ENCODE data around the gene ELMO2. TPM values are rescaled to one million over a fixed set of nuclear protein-coding genes. Genes with fewer than 3 reads are reported as not detected.

ELMO2 gene
- total RNA-seq, 1 donor from 2014 or later: 22.4 TPM

- DNase-seq (ENCODE audit: low read depth, low spot score): no peak
Measured at GRCh38 chr20:46334303-46334904, 72.0 kb downstream of the ELMO2 start.

GRCh38 chr20:46333161-46333991 is 73.0 kb downstream of the ELMO2 start:
- no peak for DNase-seq (ENCODE audit: low read depth, low spot score)

GRCh38 chr20:46332373-46333160 is 73.8 kb downstream of the ELMO2 start:
- no peak for DNase-seq (ENCODE audit: low read depth, low spot score)

GRCh38 chr20:46331611-46332361 is 74.6 kb downstream of the ELMO2 start:
- no peak for DNase-seq (ENCODE audit: low read depth, low spot score)

- no peak for DNase-seq (ENCODE audit: low read depth, low spot score)
Measured at GRCh38 chr20:46330831-46331371, 75.5 kb downstream of the ELMO2 start.

- no peak for DNase-seq (ENCODE audit: low read depth, low spot score)
Measured at GRCh38 chr20:46330072-46330763, 76.2 kb downstream of the ELMO2 start.

- DNase-seq (ENCODE audit: low read depth, low spot score): no peak
Measured at GRCh38 chr20:46328200-46328882, 78.1 kb downstream of the ELMO2 start.

- no peak for DNase-seq (ENCODE audit: low read depth, low spot score)
Measured at GRCh38 chr20:46327557-46327956, 78.9 kb downstream of the ELMO2 start.

GRCh38 chr20:46325789-46326188 is 80.6 kb downstream of the ELMO2 start:
- DNase-seq (ENCODE audit: low read depth, low spot score): no peak

- no peak for DNase-seq (ENCODE audit: low read depth, low spot score)
Measured at GRCh38 chr20:46324960-46325703, 81.3 kb downstream of the ELMO2 start.

- DNase-seq (ENCODE audit: low read depth, low spot score): no peak
Measured at GRCh38 chr20:46324379-46324778, 82.0 kb downstream of the ELMO2 start.

GRCh38 chr20:46323557-46323956 is 82.9 kb downstream of the ELMO2 start:
- no peak for DNase-seq (ENCODE audit: low read depth, low spot score)

- no peak for DNase-seq (ENCODE audit: low read depth, low spot score)
Measured at GRCh38 chr20:46322641-46323040, 83.8 kb downstream of the ELMO2 start.

- no peak for DNase-seq (ENCODE audit: low read depth, low spot score)
Measured at GRCh38 chr20:46317685-46318177, 88.7 kb downstream of the ELMO2 start.

- DNase-seq (ENCODE audit: low read depth, low spot score): no peak
Measured at GRCh38 chr20:46316984-46317684, 89.3 kb downstream of the ELMO2 start.
